MG63 (cell line): ENCODE measurements around the gene MEG3. TPM values are rescaled to one million over a fixed set of nuclear protein-coding genes. Genes with fewer than 3 reads are reported as not detected.

ENCODE experiments used
- DNase-seq: peaks from one replicate; pipeline ENCODE4 v3.0.0-alpha.2; 2020
- H3K27me3 ChIP-seq: fragments of 250-450 bp; sonication (Bioruptor Pico); 2 replicates; pipeline ENCODE4 v1.5.1; 2020; ENCODE audit warnings: mild to moderate bottlenecking, moderate library complexity
- H3K36me3 ChIP-seq: fragments of 250-450 bp; sonication (Bioruptor Pico); 2 replicates; pipeline ENCODE4 v1.5.1; 2020; ENCODE audit warnings: mild to moderate bottlenecking, moderate library complexity
- H3K4me3 ChIP-seq: fragments of 250-450 bp; sonication (Bioruptor Pico); 2 replicates; pipeline ENCODE4 v1.5.1; 2020; ENCODE audit warnings: mild to moderate bottlenecking, moderate library complexity
- H3K9me3 ChIP-seq: fragments of 250-450 bp; sonication (Bioruptor Pico); 2 replicates; pipeline ENCODE4 v1.5.1; 2020; ENCODE audit warnings: mild to moderate bottlenecking, moderate library complexity
- total RNA-seq: library from RNA; depleted of rRNA; stranded (reverse); fragments of >200 nt; shearing (Covaris generic); gene quantifications from 2 replicates; pipeline ENCODE4 v1.2.3, GENCODE V29; 2014; ENCODE audit warnings: low replicate concordance

The MEG3 gene
- total RNA-seq, 1 experiment from 2014 or later, result not detected

DNA sequence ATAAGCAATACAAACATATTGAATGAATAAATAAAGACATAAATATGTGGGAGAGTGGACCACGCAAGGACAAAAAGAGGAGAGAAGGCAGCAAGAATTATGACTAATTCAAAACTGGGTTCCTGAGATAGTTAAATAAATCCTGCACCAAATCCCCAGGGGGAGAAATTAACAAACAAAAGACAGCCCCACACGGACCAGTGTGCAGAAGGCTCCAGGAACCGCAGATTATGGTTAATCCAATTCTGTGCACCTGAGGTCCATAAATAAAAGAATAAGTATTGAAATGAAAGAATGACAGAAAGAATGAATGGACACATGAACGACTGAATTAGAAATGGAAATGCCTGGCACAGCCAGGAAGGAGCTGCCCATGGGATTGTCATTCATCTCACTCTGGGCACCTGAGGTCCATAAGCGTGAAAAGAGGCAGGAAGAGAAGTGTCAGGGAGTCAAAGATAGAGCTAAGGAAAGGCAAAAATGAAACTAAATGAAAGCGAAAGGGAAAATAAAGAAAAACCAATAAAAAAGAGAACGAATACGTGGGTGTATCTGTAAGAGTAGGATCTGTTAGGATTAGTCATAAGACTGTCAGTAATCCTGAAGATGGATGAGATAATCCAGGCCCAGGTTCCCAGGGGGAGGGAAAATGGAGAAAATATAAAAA, 23.3 kb downstream of the MEG3 start:
- no peaks in the 10 kb centered on the region for H3K36me3 ChIP-seq
- H3K4me3 ChIP-seq, result no peak overlapping the region
- H3K27me3 ChIP-seq, result no peaks in the 10 kb centered on the region
- no peak for DNase-seq
- H3K9me3 ChIP-seq, result no peaks in the 10 kb centered on the region

DNA sequence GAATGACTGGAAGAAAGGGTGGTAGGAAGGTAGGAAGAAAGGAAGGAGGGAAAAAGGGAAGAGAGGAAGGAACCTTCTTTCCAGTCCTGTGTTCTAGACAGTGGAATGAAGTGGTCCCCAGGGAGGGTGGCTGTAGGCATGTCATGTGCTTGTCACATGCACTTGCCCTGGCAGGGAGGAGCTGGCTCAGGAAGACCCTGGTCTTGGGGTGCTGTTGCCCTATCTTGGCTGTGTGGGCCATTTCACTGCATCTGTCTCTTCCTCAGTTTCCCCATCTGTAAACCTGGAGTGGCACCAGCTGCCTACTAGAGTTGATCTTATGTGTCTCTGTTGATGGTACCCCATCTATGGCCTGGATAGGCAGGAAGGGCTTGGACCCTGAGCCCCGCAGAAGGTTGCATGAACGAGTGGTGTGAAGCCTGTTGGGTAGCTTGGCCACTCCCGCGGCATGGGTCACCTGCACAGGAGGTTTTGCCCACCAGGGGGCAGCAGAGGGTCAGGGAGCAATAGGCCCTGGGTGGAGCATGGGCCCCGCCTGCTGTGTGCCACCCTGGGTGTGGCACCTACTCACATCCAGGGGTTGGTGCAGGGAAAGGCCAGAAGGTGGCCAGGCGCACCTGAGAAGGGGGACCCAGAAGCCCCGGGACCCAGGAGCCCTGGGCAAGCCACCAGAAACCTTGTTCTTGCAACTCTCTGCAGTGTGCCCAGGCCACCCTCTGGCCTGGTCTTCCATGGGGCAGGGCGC, 25.1 kb downstream of the MEG3 start:
- no peaks in the 10 kb centered on the region for H3K36me3 ChIP-seq
- no peak overlapping the region for H3K4me3 ChIP-seq
- DNase-seq, result peak; percentile 40
- no peaks in the 10 kb centered on the region for H3K27me3 ChIP-seq
- H3K9me3 ChIP-seq, result no peaks in the 10 kb centered on the region

DNA sequence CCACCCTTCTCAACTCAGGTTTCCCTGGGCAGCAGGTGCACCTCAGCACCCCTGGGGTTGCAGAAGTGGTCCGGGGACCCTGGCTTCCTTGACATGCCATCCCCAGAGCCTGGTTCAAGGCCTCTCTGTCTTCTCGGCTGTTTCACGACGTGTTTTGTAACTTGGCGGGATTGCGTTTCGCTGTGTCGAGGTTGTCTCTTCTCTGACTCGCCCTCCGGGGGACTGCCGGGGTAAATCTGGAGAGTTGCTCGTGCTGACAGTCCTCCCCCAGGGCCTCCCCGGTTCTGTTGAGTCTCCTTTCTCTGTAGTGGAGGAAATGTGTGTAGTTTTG, 25.6 kb downstream of the MEG3 start:
- no peak overlapping the region for H3K4me3 ChIP-seq
- no peaks in the 10 kb centered on the region for H3K9me3 ChIP-seq
- no peaks in the 10 kb centered on the region for H3K36me3 ChIP-seq
- DNase-seq, result no peak
- H3K27me3 ChIP-seq, result no peaks in the 10 kb centered on the region

DNA sequence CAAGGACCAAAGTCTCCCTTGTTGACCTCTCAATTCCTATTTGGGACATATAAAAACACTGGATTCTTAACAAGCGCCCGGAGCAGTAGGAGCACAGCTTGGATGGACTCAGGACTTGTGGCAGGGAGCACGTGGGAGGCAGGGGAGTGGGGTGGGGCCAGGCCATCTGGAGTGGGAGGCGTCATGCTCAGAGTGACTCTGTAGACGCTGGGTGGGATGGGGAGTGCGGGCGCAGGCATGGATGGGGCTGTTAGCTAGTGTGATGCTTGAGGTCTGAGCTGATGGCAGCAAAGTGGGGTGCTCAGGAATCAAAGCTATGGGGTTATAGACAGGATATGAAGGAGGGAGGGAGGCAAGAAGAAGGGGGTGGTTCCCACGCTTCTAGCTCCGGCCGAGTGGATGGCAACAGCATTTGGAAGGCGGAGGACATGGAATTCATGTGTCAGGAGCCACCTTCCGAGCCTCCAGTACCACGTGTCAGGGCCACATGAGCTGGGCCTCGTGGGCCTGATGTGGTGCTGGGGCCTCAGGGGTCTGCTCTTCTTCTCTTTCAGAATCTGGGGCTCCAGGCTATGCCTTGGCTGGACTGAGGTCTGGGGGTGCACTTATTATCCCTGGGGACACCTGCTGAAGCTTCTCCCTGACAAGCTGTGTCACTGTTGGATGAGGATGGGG, 26.2 kb downstream of the MEG3 start:
- Histone ChIP-seq H3K36me3 (no peaks in the 10 kb centered on the region), H3K27me3 (no peaks in the 10 kb centered on the region), H3K9me3 (no peaks in the 10 kb centered on the region), H3K4me3 (no peak overlapping the region)
- DNase-seq, result no peak

DNA sequence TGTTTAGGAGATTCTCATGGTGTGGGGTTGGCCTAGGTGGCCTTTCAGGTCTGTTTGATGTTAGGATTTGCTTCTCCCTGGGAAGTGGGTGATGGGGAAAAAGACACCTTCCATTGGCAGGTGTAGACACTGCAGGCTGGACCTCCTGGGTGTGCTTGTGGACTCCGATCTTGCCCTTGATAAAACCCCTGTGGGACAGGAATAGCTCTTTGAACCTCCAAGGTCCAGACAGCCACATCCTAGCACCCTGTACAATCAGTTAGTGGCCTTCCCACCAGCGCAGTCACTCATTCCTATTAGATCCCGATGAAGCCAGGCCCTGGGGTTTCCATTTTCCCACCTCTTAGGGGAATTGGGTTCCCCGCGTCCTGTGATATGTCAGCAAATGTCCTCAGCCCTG, 28.5 kb downstream of the MEG3 start:
- Histone ChIP-seq H3K27me3 (no peaks in the 10 kb centered on the region), H3K9me3 (no peaks in the 10 kb centered on the region), H3K4me3 (no peak overlapping the region), H3K36me3 (no peaks in the 10 kb centered on the region)
- DNase-seq, result no peak

DNA sequence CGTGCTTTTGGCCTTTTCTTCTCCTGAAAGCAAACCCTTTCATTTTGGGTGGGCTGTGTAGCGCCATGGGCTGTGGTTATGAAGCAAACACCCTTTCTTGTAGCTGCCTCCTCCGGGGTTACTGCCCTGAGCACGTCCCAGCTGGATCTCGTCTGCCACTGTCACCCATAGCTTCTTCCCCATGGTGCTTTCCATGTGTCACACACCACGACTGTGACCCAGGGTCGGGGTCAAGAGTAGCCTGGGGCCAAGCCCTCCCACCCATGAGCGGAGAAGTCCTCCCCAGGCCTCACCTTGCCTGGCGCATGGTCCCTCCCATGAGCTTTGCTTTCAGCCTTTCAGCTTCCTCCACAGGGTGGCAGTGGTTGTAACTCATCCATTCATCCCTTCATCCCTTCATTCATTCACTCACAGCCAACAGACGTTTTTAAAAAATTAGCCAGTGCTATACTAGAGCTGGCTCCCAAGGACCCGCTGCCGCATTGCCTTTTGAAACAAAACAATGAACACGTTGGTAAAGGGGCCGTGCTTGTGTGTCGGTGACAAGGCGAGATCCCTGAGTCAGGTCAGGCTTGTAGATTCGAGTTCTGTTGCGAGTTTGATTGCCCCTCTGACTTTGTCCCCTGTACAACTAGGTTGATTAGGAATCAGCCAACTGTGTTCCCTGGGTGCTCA, 29.5 kb downstream of the MEG3 start:
- DNase-seq, result no peak

DNA sequence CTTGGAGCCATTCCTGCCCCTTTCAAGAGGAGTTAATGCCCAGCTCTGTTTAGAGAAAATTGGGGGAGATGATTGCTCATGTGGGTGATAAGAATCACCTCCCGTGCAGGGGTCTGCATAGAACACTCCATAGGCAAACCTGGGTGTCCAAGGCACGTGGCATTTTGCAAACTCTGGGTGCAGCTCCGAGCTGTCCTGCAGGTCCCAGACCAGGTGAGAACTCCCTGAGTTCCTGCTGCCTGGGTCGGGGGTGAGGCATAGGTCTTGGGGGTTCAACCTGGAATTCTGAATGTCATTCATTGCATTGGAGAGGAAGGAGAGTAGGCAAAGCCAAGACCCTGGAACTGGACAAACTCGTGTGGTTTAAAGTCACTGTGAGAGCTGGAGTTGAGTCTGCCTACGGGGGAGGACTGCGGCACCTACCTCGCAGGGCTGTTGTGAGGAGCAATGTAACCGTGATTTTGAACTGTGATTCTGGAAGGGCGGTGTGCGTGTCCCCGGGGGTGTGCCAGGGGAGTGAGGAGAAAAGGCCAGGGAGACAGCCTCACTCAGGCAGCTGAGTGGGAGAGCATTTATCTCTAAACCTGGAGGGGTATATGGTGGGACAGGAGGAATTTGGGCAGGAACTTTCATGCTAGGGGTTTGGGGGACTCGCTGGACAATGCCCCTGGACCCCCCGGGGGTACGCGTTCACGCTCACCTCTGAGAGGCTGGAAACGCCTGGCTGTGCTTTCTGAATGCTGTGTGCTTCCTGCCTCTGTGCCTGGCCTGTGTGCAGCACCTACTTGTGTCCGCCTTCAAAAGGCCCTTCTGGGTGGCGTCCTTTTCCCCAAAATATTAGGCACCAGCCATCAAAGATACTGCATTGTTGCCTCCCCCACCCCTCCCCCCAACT, 30.4 kb downstream of the MEG3 start:
- H3K36me3 ChIP-seq, result no peaks in the 10 kb centered on the region
- DNase-seq, result no peak
- H3K9me3 ChIP-seq, result no peaks in the 10 kb centered on the region
- H3K27me3 ChIP-seq, result no peaks in the 10 kb centered on the region
- H3K4me3 ChIP-seq, result no peak overlapping the region

More for the DNA sequence above, 29.5 kb downstream of the MEG3 start:
- H3K9me3 ChIP-seq, result no peaks in the 10 kb centered on the region
- H3K27me3 ChIP-seq, result no peaks in the 10 kb centered on the region
- no peak overlapping the region for H3K4me3 ChIP-seq
- H3K36me3 ChIP-seq, result no peaks in the 10 kb centered on the region

DNA sequence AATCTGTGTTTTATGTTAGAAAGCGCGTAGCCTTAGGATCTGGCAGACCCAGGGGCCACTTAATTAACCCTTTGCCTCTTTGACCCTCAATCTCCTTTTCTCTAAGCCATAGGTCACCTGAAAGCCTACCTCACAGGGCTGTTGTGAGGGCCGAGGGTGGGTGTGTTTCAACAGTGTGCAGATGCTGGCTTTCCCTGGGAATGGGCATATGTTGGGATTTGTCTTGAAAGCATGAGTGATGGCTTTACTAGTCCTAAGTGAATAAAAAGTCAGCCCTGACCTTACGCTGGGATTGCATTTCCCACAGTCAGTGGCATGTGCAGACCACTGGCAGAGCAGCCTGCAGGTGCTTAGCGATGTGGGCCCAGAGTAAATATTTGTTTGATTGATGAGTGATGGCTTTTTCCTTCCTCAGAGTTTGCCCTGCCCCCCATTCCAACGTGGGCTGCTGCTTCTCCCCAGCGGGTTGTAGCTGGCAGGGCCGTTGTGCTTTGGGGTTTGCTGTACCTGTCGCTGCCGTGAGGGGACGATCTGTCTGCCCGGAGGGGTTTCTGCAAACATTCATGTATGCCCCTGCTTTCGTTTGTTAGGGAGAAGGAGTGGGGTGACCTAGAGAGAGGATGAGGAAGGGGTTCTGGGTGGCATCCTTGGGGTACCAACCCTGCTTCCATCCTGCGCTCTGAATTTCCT, 31.5 kb downstream of the MEG3 start:
- Histone ChIP-seq H3K36me3 (no peaks in the 10 kb centered on the region), H3K4me3 (no peak overlapping the region), H3K27me3 (no peaks in the 10 kb centered on the region), H3K9me3 (no peaks in the 10 kb centered on the region)
- DNase-seq, result no peak

DNA sequence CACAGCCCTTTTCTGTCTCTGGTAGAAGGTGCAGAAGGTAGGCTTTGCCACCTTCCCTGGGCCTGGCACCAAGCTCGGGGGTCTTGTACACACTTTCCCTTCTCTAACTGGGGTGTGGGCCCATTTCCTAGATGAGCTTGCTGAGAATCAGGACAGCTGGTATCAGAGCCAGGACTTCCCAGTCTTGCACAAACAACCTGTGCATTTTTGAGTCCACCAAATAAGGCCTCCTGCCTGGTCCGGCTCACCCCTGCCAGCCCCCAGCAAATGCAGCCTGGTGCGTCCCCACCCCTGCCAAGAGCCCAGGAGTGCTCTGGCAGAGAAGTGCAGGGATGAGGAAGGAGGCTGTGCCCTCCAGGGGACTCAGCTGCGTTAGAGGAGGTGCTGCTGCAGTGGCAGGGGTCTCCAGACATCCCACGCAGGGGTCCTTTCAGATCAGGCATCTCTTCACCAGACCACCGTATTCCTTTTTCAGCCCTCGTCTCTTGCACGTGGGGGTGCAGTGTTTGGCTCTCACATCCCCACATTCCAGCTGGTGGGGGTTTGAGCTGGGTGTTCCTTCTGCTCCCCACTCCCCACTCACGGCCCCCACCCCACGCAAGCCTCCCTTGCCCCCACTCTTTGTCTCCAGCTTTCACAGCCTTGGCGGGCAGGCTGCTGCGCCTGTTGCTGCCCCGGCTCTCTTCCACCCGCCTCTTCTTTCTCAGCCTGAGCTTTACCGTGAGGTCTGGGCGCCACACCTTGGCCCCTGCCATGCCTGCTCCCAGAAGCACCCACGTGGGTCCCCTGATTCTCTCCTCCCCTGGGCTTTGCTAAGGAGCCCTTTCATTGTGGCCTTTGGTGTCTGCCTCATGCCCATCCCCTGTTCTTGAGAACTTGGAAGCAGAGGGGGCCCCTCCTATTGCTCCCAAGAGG, 32.3 kb downstream of the MEG3 start:
- no peaks in the 10 kb centered on the region for H3K36me3 ChIP-seq
- DNase-seq, result no peak

DNA sequence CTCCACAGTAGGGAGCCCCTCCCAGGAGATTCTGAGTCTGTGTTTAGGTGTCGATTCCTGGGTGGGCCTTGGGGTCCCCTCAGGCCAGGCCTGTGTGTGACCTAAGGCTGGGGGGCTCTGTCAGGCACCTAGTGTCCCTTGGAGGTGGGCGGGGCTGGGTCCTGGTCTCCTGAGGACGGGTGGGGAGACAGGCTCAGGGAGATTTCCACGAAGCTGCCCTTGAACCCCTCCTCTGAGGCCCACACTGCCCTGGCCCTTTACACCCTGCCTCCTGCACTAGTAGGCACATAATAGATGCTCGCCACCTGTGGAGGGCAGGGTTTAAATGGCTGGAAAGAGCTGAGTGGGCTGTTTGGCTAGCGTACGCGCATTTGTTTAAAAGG, 32.9 kb downstream of the MEG3 start:
- H3K27me3 ChIP-seq, result no peaks in the 10 kb centered on the region
- H3K4me3 ChIP-seq, result no peak overlapping the region
- H3K36me3 ChIP-seq, result no peaks in the 10 kb centered on the region
- H3K9me3 ChIP-seq, result no peaks in the 10 kb centered on the region
- DNase-seq, result no peak

More for the DNA sequence above, 32.3 kb downstream of the MEG3 start:
- Histone ChIP-seq H3K9me3 (no peaks in the 10 kb centered on the region), H3K4me3 (no peak overlapping the region), H3K27me3 (no peaks in the 10 kb centered on the region)

DNA sequence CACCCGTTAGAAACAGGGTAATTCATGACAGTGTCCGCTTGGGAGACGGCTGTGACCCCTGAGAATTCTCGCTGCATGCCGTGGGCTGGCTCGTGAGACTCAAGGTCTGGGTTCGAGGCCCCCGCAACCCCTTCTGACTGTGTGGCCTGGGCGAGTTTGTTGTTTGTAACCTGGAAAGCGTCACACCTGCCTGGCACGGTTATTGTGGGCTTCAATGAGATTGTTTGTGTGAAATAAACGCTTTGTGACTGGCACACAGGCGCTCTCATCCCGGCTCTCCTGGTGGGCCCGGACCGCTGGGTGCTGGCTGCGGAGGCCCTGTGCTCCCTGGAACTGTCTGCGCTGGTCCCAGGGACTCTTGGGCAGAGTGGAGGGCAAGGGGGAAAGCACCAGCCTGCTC, 33.9 kb downstream of the MEG3 start:
- H3K4me3 ChIP-seq, result no peak overlapping the region
- H3K36me3 ChIP-seq, result no peaks in the 10 kb centered on the region
- no peaks in the 10 kb centered on the region for H3K27me3 ChIP-seq
- H3K9me3 ChIP-seq, result no peaks in the 10 kb centered on the region
- no peak for DNase-seq

DNA sequence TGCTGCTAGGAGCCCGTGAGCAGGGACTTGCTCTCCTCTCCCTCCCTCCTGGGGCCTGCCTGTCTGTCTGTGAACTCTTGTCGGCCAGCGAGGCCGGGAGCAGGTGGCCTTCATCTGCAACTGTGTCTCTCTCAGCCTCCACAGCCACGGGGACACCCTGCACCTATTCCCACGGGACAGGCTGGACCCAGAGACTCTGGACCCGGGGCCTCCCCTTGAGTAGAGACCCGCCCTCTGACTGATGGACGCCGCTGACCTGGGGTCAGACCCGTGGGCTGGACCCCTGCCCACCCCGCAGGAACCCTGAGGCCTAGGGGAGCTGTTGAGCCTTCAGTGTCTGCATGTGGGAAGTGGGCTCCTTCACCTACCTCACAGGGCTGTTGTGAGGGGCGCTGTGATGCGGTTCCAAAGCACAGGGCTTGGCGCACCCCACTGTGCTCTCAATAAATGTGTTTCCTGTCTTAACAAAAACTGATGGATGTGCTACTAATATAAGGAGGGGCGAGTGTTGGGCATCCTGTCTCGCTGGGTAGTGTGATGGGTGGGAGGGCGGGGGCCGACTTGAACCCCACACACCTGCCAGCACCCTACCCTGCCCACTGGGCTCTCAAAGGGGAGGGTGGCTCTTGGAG, 34.8 kb downstream of the MEG3 start:
- H3K4me3 ChIP-seq, result no peak overlapping the region
- H3K36me3 ChIP-seq, result no peaks in the 10 kb centered on the region
- no peaks in the 10 kb centered on the region for H3K27me3 ChIP-seq
- no peaks in the 10 kb centered on the region for H3K9me3 ChIP-seq
- DNase-seq, result no peak

DNA sequence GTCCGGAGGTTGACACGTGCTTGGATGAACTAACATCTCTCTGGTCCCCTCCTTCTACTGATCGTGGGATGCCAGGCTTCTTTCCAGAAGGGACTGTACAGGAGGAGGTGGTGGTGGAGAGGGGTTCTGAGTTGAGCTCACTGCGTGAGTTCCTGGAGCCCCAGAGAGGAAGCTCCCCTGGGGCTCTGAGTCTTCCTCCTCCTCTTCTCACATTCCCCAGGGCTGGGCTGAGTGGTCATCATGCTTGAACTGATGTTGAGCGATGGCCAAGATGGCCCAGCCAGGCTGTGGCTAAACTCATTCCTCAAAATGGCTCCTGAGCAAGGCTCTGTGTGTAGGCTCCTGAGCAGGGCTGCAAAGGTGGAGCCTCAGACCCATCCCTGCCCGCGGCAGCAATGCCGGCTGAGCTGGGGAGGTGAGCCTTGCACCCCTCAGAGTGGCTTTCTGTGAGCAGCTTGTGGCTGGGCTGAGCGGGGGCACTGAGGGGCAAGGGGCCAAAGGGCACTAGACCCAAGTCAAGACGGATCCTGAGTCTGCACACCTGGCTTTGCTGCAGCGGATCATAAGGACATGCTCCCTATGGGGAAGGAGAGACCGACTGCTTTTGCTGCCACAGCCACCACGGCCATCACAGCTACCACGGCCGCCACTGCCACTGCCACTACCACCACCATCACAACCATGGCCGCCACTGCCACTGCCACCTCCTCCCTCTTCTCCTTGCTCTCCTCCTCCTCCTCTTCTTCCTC, 35.4 kb downstream of the MEG3 start:
- Histone ChIP-seq H3K4me3 (no peak overlapping the region), H3K9me3 (no peaks in the 10 kb centered on the region), H3K36me3 (no peaks in the 10 kb centered on the region), H3K27me3 (no peaks in the 10 kb centered on the region)
- DNase-seq, result peak; percentile 5

DNA sequence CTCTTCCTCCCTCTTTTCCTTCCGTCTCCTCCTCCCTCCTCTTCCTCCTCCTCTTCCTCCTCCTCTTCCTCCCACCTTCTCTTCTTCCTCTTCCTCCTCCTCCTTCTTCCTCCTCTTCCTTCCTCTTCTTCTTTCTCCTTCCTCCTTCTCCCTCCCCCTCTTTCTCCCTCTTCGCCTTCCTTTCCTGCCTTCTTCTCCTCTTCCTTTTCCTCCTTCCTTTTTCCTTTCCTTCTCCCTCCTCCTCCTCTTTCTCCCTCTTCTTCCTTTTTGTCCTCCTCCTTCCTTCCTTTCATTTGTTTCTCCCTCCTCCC, 36.0 kb downstream of the MEG3 start:
- no peaks in the 10 kb centered on the region for H3K27me3 ChIP-seq

More for the DNA sequence above, 36.0 kb downstream of the MEG3 start:
- H3K9me3 ChIP-seq, result no peaks in the 10 kb centered on the region
- H3K36me3 ChIP-seq, result no peaks in the 10 kb centered on the region
- no peak for DNase-seq
- H3K4me3 ChIP-seq, result no peak overlapping the region
